ENCODE results near the gene TMEM247. TPM values are rescaled to one million over a fixed set of nuclear protein-coding genes. Genes with fewer than 3 reads are reported as not detected.

Gene TMEM247
- total and polyA plus RNA-seq, 10 of the 15 experiments (the other 5 are each of a cell fraction or from before 2014, with no cell fraction given), result not detected

- no peak for TF ChIP-seq TBL1XR1 (IDR thresholded peaks at IDR 0.05; ENCODE audit: low read depth, low read length)
- TF ChIP-seq ZNF24 (IDR thresholded peaks at IDR 0.05), result no peak
- peak; percentile 70 to 76 for TF ChIP-seq IKZF2 (IDR thresholded peaks at IDR 0.05)
- no peak for TF ChIP-seq SIN3A (IDR thresholded peaks at IDR 0.05; ENCODE audit: low read depth, low read length)
- TF ChIP-seq YY1 (IDR thresholded peaks at IDR 0.05; ENCODE audit: low read depth, low read length), result no peak
- no peak for TF ChIP-seq RAD21 (IDR thresholded peaks at IDR 0.05; ENCODE audit: insufficient read depth, low read depth, low read length)
- TF ChIP-seq EGR1 (IDR thresholded peaks at IDR 0.05; ENCODE audit: borderline replicate concordance in 1 of 2, low read depth in 2 of 2, low read length in 2 of 2), result no peak
- 0 out of 2 replicates have a peak, but pooled peaks have one; percentile 15 for TF ChIP-seq JUNB (IDR thresholded peaks at IDR 0.05)
- TF ChIP-seq TCF3 (IDR thresholded peaks at IDR 0.05; ENCODE audit: borderline replicate concordance, insufficient read depth, low read depth, low read length), result no peak
- TF ChIP-seq MTA2 (IDR thresholded peaks at IDR 0.05; ENCODE audit: low read depth), result peak; percentile 56; the same call in 1 of the 2 replicates
- TF ChIP-seq KDM1A (IDR thresholded peaks at IDR 0.05; ENCODE audit: borderline replicate concordance), result no peak
- TF ChIP-seq SMAD1 (IDR thresholded peaks at IDR 0.05; ENCODE audit: low read depth, partially characterized antibody), result no peak
- TF ChIP-seq ZSCAN29 (IDR thresholded peaks at IDR 0.05), result no peak
- no peak for TF ChIP-seq SREBF2 (IDR thresholded peaks at IDR 0.05; ENCODE audit: low read length)
- no peak for TF ChIP-seq SUPT20H (IDR thresholded peaks at IDR 0.05; ENCODE audit: borderline replicate concordance, control insufficient read depth, low read depth, low read length)
- TF ChIP-seq CUX1 (IDR thresholded peaks at IDR 0.05; ENCODE audit: insufficient replicate concordance, low read depth, low read length), result no peak
- no peak for TF ChIP-seq ZNF384 (IDR thresholded peaks at IDR 0.05; ENCODE audit: borderline replicate concordance, low read depth, low read length)
- TF ChIP-seq RB1 (IDR thresholded peaks at IDR 0.05; ENCODE audit: borderline replicate concordance), result no peak
- no peak for TF ChIP-seq HSF1 (IDR thresholded peaks at IDR 0.05; ENCODE audit: low read depth, low read length)
- no peak for TF ChIP-seq CBX5 (IDR thresholded peaks at IDR 0.05; ENCODE audit: low read depth)
- TF ChIP-seq GABPA (IDR thresholded peaks at IDR 0.05; ENCODE audit: low read depth), result no peak
- TF ChIP-seq SMC3 (IDR thresholded peaks at IDR 0.05; ENCODE audit: borderline replicate concordance, low read length), result no peak
- no peak for TF ChIP-seq BCL3 (IDR thresholded peaks at IDR 0.05; ENCODE audit: borderline replicate concordance, insufficient read depth, low read depth, low read length, poor library complexity, severe bottlenecking)
- TF ChIP-seq RCOR1 (conservative IDR thresholded peaks at IDR 0.05; ENCODE audit: low read depth, low read length), result 0 out of 2 replicates have a peak, but pooled peaks have one; percentile 20
- TF ChIP-seq PML (IDR thresholded peaks at IDR 0.05; ENCODE audit: low read length), result no peak
- TF ChIP-seq YBX1 (IDR thresholded peaks at IDR 0.05), result no peak
These were observed 17.6 kb upstream of the TMEM247 start (continued) for GRCh38 chr2:46461709-46462171.

All from GM12878 (cell line).